Astrocyte (in vitro differentiated cells and primary cell): Measurements from ENCODE around the gene BIN2. TPM values are rescaled to one million over a fixed set of nuclear protein-coding genes. Genes with fewer than 3 reads are reported as not detected.
"Not testable (repeated sequence)": the region's sequence is repeated elsewhere in the genome, so short reads cannot be mapped to it uniquely, and the experiment has no call there.

ENCODE experiments used
- DNase-seq: peaks from one replicate; pipeline ENCODE4 v3.0.0-alpha.2; 2010; ENCODE audit warnings: low read depth
- FAIRE-seq: peaks from 2 replicates; lab custom pipeline; 2011; peaks lifted over from hg19 to GRCh38; lab: Jason Lieb, UNC
- H2AFZ ChIP-seq: 2 replicates; pipeline ENCODE4 v1.6.0; 2012; ENCODE audit warnings: low read depth, low read length, inconsistent platforms
- H3K27ac ChIP-seq: 2 replicates; pipeline ENCODE4 v1.5.1; 2011; ENCODE audit warnings: low read depth, low read length, inconsistent platforms
- H3K27me3 ChIP-seq: 2 replicates; pipeline ENCODE4 v1.6.0; 2011; ENCODE audit warnings: low read length, inconsistent platforms; ENCODE audit not compliant: insufficient read depth
- H3K36me3 ChIP-seq: 2 replicates; pipeline ENCODE4 v1.5.1; 2011; ENCODE audit warnings: low read length, inconsistent platforms; ENCODE audit not compliant: insufficient read depth
- H3K4me1 ChIP-seq: 2 replicates; pipeline ENCODE4 v1.5.1; 2011; ENCODE audit warnings: low read length, inconsistent platforms; ENCODE audit not compliant: insufficient read depth
- H3K4me2 ChIP-seq: 2 replicates; pipeline ENCODE4 v1.6.0; 2012; ENCODE audit warnings: low read length, inconsistent platforms
- H3K4me3 ChIP-seq: 2 replicates; pipeline ENCODE4 v1.5.1; 2011; ENCODE audit warnings: low read depth, mild to moderate bottlenecking, low read length, inconsistent platforms; ENCODE audit not compliant: insufficient read depth
- H3K79me2 ChIP-seq: 2 replicates; pipeline ENCODE4 v1.6.0; 2012; ENCODE audit warnings: mild to moderate bottlenecking, low read length, inconsistent platforms; ENCODE audit not compliant: insufficient read depth
- H3K9ac ChIP-seq: 2 replicates; pipeline ENCODE4 v1.6.0; 2012; ENCODE audit warnings: mild to moderate bottlenecking, low read length, inconsistent platforms
- H3K9me3 ChIP-seq: 2 replicates; pipeline ENCODE4 v1.5.1; 2012; ENCODE audit warnings: low read depth, mild to moderate bottlenecking, low read length, inconsistent platforms; ENCODE audit not compliant: insufficient read depth
- H4K20me1 ChIP-seq: 2 replicates; pipeline ENCODE4 v1.6.0; 2012; ENCODE audit warnings: low read length, inconsistent platforms; ENCODE audit not compliant: insufficient read depth
- H3K27ac Mint-ChIP-seq: one replicate; pipeline ENCODE4 v1.8.0; 2021; ENCODE audit warnings: mild to moderate bottlenecking, mixed read lengths; ENCODE audit not compliant: unreplicated experiment
- H3K27me3 Mint-ChIP-seq: one replicate; pipeline ENCODE4 v1.8.0; 2021; ENCODE audit warnings: low read depth, mixed read lengths; ENCODE audit not compliant: unreplicated experiment
- H3K36me3 Mint-ChIP-seq: one replicate; pipeline ENCODE4 v1.8.0; 2021; ENCODE audit warnings: low read depth, mixed read lengths; ENCODE audit not compliant: unreplicated experiment
- H3K4me1 Mint-ChIP-seq: one replicate; pipeline ENCODE4 v1.8.0; 2021; ENCODE audit warnings: low read depth, mixed read lengths; ENCODE audit not compliant: unreplicated experiment
- H3K4me3 Mint-ChIP-seq: one replicate; pipeline ENCODE4 v1.8.0; 2021; ENCODE audit warnings: mild to moderate bottlenecking, moderate library complexity, mixed read lengths; ENCODE audit not compliant: unreplicated experiment
- H3K9me3 Mint-ChIP-seq: one replicate; pipeline ENCODE4 v1.8.0; 2021; ENCODE audit warnings: mild to moderate bottlenecking, mixed read lengths; ENCODE audit not compliant: unreplicated experiment
- EZH2 ChIP-seq: IDR thresholded peaks from 2 replicates; pipeline ENCODE4 v1.6.1; 2012; ENCODE audit warnings: mild to moderate bottlenecking, low read length, inconsistent platforms; ENCODE audit not compliant: insufficient read depth
- total RNA-seq: library from RNA; stranded (reverse); gene quantifications from 2 replicates; pipeline ENCODE4 v1.2.1, GENCODE V29; 2021
- TF ChIP-seq, protein P1 (sequence below): IDR thresholded peaks from 2 replicates; pipeline ENCODE4 v1.5.1; 2011; ENCODE audit warnings: low read depth, mild to moderate bottlenecking, inconsistent platforms, low read length, moderate library complexity; ENCODE audit not compliant: insufficient read depth

The BIN2 gene
- total RNA-seq, 1 donor from 2014 or later = not detected

DNA sequence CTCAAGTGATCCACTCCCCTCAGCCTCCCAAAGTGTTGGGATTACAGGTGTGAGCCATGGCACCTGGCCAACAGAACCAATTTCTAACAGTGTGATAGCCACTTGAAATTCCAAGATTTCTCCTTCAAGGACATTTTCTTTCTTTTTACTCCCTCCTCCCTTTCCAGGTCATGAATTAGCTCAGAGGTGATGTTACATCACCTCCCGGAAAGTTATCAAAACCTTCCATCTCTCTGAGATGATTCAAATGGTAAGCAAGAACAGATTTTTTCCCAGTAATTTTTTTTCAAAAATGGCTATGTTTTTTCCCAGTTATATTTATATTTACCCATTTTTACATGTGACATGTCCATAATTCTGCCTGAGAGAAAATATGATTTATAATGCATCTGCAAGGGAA, 38.1 kb downstream of the BIN2 start:
- H3K79me2 ChIP-seq = no peaks in the 10 kb centered on the region
- H3K4me3 Mint-ChIP-seq = no peak overlapping the region

DNA sequence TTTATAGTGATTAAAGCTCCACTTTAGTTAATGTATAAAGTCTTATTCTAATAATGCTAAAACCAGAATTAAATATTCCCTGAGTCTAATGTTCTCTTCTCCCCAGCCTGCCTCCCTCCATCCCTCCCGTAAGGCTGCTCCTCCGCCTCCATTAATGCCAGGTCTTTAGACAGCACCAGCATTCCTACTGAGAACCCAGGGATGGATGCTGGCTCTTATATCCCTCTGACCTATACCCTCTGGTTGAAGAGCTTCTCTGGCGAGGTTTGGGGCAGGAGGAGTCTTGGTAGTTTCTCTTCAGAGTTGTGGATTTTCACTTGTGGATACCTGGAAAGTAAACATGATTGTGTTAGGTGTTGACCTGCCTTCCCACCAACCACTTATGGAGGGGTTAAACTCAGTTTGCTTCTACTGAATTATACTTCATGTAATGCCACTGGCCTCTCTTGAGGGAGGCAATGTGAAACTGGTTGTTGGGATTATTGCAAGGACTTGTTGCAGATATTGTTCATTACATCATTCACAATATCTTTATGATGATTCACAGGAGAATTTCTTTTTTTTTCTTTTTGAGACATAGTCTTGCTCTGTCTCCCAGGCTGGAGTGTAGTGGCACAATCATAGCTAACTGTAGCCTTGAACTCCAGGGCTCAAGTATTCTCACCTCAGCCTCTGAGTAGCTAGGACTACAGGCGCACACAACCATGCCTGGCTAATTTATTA, 42.6 kb downstream of the BIN2 start:
- Histone ChIP-seq H3K4me3 (no peak overlapping the region), H3K9me3 (no peaks in the 10 kb centered on the region), H3K79me2 (no peaks in the 10 kb centered on the region), H3K9ac (no peak overlapping the region), H3K27me3 (no peaks in the 10 kb centered on the region), H3K4me2 (peak overlapping the region; percentile 6), H3K27ac (no peak overlapping the region), H3K4me1 (no peaks in the 10 kb centered on the region), H2AFZ (no peak overlapping the region), H4K20me1 (no peaks in the 10 kb centered on the region), H3K36me3 (no peaks in the 10 kb centered on the region)
- H3K27me3 Mint-ChIP-seq = peaks cover 3% of the 10 kb centered on the region
- TF ChIP-seq, protein P1, sequence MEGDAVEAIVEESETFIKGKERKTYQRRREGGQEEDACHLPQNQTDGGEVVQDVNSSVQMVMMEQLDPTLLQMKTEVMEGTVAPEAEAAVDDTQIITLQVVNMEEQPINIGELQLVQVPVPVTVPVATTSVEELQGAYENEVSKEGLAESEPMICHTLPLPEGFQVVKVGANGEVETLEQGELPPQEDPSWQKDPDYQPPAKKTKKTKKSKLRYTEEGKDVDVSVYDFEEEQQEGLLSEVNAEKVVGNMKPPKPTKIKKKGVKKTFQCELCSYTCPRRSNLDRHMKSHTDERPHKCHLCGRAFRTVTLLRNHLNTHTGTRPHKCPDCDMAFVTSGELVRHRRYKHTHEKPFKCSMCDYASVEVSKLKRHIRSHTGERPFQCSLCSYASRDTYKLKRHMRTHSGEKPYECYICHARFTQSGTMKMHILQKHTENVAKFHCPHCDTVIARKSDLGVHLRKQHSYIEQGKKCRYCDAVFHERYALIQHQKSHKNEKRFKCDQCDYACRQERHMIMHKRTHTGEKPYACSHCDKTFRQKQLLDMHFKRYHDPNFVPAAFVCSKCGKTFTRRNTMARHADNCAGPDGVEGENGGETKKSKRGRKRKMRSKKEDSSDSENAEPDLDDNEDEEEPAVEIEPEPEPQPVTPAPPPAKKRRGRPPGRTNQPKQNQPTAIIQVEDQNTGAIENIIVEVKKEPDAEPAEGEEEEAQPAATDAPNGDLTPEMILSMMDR = no peak
- TF ChIP-seq EZH2 = no peak
- peak; percentile 45 for DNase-seq
- no peaks in the 10 kb centered on the region for H3K36me3 Mint-ChIP-seq
- peak overlapping the region; percentile 83 for H3K27ac Mint-ChIP-seq
- no peak for FAIRE-seq
- no peaks in the 10 kb centered on the region for H3K9me3 Mint-ChIP-seq
- H3K4me3 Mint-ChIP-seq = no peak overlapping the region
- H3K4me1 Mint-ChIP-seq = peaks cover 5% of the 10 kb centered on the region

More for the DNA sequence above, 38.1 kb downstream of the BIN2 start:
- Histone ChIP-seq H4K20me1 (no peaks in the 10 kb centered on the region), H3K27me3 (no peaks in the 10 kb centered on the region), H3K36me3 (no peaks in the 10 kb centered on the region), H3K4me1 (no peaks in the 10 kb centered on the region), H3K4me2 (no peak overlapping the region), H3K4me3 (no peak overlapping the region), H2AFZ (no peak overlapping the region), H3K9me3 (no peaks in the 10 kb centered on the region), H3K27ac (no peak overlapping the region), H3K9ac (no peak overlapping the region)
- FAIRE-seq (no peak), DNase-seq (no peak)
- Mint-ChIP-seq H3K36me3 (no peaks in the 10 kb centered on the region), H3K9me3 (no peaks in the 10 kb centered on the region), H3K27ac (no peak overlapping the region), H3K4me1 (peaks cover 5% of the 10 kb centered on the region), H3K27me3 (peaks cover 3% of the 10 kb centered on the region)
- TF ChIP-seq, protein P1 = no peak
- no peak for TF ChIP-seq EZH2

DNA sequence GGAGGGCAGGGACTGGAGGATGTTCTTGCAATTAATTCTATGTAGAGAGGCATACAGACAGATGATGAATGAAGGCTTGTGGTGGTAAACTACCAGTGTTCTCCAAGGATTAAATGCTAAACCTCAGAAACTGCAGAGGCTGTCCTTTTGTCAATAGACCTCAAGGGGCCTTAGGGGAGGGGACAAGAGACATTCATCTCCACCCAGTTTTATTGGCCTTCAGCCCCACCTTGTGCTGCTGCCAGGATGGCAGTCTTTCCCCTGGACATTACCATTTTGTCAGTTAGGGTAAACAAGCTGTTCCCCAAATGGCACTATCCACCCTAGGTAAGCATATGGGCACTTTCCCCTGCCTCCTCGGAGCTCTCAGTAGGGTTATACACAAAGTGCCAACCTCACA, 48.9 kb downstream of the BIN2 start:
- FAIRE-seq = no peak
- Histone ChIP-seq H2AFZ (no peak overlapping the region), H3K4me1 (peaks cover 10% of the 10 kb centered on the region)

DNA sequence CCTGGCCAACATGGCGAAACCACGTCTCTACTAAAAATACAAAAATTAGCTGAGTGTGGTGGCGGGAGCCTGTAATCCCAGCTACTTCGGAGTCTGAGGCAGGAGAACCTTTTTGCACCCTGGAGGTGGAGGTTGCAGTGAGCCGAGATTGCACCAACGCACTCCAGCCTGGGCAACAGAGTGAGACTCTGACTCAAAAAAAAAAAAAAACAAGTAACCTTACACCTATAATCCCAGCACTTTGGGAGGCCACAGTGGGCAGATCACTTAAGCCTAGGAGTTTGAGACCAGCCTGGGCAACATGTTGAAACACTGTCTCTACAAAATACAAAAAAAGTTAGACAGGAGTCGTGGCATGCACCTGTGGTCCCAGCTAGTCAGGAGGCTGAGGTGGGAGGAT, 51.2 kb downstream of the BIN2 start:
- H3K9ac ChIP-seq, H3K27ac Mint-ChIP-seq, H2AFZ ChIP-seq, H3K27me3 Mint-ChIP-seq, DNase-seq, H3K36me3 ChIP-seq, H3K9me3 Mint-ChIP-seq, H3K4me3 ChIP-seq, H3K4me1 Mint-ChIP-seq, H3K4me2 ChIP-seq, H4K20me1 ChIP-seq, H3K9me3 ChIP-seq, FAIRE-seq, H3K27ac ChIP-seq, H3K27me3 ChIP-seq, H3K36me3 Mint-ChIP-seq, H3K4me3 Mint-ChIP-seq: not testable (repeated sequence)
- peaks cover 18% of the 10 kb centered on the region for H3K79me2 ChIP-seq
- H3K4me1 ChIP-seq = peaks cover 20% of the 10 kb centered on the region

More for the DNA sequence above, 48.9 kb downstream of the BIN2 start:
- Mint-ChIP-seq H3K9me3 (no peaks in the 10 kb centered on the region), H3K36me3 (no peaks in the 10 kb centered on the region), H3K27me3 (peaks cover 7% of the 10 kb centered on the region), H3K27ac (no peak overlapping the region), H3K4me3 (no peak overlapping the region), H3K4me1 (peaks cover 5% of the 10 kb centered on the region)
- H3K4me2 ChIP-seq = no peak overlapping the region
- no peak overlapping the region for H3K4me3 ChIP-seq
- no peaks in the 10 kb centered on the region for H3K79me2 ChIP-seq
- no peaks in the 10 kb centered on the region for H4K20me1 ChIP-seq
- no peak for DNase-seq
- H3K27ac ChIP-seq = no peak overlapping the region
- H3K36me3 ChIP-seq = no peaks in the 10 kb centered on the region
- H3K27me3 ChIP-seq = no peaks in the 10 kb centered on the region
- no peaks in the 10 kb centered on the region for H3K9me3 ChIP-seq
- H3K9ac ChIP-seq = no peak overlapping the region
- no peak for TF ChIP-seq EZH2
- TF ChIP-seq, protein P1 = no peak
